Measurements from ENCODE around the gene AFF4.
"Not testable (repeated sequence)": the region's sequence is repeated elsewhere in the genome, so short reads cannot be mapped to it uniquely, and the experiment has no call there.

The AFF4 gene

DNA sequence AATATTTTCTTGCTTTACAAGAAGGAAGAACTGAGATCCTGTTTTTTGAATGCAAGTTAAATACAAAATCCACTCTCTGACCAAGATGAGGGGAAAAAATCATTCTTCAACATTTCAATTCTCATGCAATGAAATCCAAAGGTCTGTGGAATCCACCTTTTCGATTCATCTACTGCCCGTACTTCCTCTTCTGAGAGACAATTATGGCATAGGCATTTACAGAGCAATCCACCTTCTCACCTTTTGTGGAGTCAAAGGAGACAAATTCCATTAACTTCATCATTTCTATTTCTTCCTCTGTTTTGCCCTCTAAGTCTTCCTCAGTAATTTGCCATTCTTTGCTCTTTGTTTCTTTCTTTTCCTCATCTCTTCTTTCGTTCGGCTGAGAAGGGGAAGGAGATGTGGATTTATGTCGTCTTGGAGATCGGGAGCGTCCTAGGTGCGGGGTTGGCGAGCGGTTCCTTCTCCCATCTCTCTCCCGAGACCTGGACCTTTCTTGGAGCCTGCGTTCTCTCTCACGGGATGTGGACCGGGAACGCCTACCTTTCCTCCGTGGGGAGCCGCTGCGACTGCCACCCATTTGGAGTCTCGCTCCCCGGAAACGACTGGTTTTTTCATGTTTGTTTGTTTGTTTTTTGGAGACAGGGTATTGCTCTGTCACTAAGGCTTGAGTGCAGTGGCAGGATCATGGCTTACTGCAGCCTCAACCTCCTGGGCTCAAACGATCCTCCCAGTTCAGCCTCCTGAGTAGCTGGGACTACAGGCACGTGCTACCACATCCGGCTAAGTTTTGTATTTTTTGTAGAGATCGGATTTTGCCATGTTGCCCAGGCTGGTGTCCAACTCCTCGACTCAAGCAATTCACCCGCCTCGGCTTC lies 24.3 kb upstream of the AFF4 start:
- H3K4me3 ChIP-seq (ENCODE audit: low read depth, low read length): no peak overlapping the region
- TF ChIP-seq, protein P1, sequence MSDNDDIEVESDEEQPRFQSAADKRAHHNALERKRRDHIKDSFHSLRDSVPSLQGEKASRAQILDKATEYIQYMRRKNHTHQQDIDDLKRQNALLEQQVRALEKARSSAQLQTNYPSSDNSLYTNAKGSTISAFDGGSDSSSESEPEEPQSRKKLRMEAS (IDR thresholded peaks at IDR 0.05; ENCODE audit: low read depth, low read length): no peak
- TF ChIP-seq MYC (IDR thresholded peaks at IDR 0.05; ENCODE audit: low read depth, low read length) (no peak), POLR2A (IDR thresholded peaks at IDR 0.05; ENCODE audit: extremely low read depth, insufficient read length) (no peak), CTCF (IDR thresholded peaks at IDR 0.05; ENCODE audit: low read depth, low read length) (no peak)

GRCh38 chr5:132982971-132983370 lies 19.5 kb upstream of the AFF4 start:
- DNase-seq (ENCODE audit: low read depth); H3K4me3 ChIP-seq (ENCODE audit: low read depth, low read length): not testable (repeated sequence)

More for the DNA sequence above, 24.3 kb upstream of the AFF4 start:
- no peak for DNase-seq (ENCODE audit: low read depth)

DNA sequence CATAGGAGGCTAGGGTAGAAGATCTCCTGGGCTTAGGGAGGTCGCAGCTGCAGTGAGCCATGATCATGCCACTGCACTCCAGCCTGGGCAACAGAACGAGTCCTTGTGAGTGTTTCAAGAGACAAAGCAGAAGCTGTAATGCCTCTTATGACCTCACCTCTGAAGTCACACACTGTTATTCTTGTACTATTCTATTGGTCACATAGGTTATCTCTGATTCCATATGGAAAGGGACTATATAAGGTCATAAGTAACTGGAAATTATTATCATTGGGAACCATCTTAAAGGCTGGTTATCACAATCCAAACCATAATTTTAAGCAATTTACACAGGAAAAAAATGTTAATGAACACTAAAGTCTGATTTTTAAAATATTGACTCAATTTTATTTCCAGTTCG lies 17.9 kb upstream of the AFF4 start:
- TF ChIP-seq MYC (IDR thresholded peaks at IDR 0.05; ENCODE audit: low read depth, low read length) (no peak), POLR2A (IDR thresholded peaks at IDR 0.05; ENCODE audit: extremely low read depth, insufficient read length) (no peak), CTCF (IDR thresholded peaks at IDR 0.05; ENCODE audit: low read depth, low read length) (no peak)
- TF ChIP-seq, protein P1 (IDR thresholded peaks at IDR 0.05; ENCODE audit: low read depth, low read length): no peak
- no peak for DNase-seq (ENCODE audit: low read depth)
- H3K4me3 ChIP-seq (ENCODE audit: low read depth, low read length): no peak overlapping the region

- TF ChIP-seq POLR2A (IDR thresholded peaks at IDR 0.05; ENCODE audit: extremely low read depth, insufficient read length): no peak
- TF ChIP-seq, protein P1 (IDR thresholded peaks at IDR 0.05; ENCODE audit: low read depth, low read length): no peak
- TF ChIP-seq MYC (IDR thresholded peaks at IDR 0.05; ENCODE audit: low read depth, low read length): no peak
- no peak for TF ChIP-seq CTCF (IDR thresholded peaks at IDR 0.05; ENCODE audit: low read depth, low read length)
- no peak for DNase-seq (ENCODE audit: low read depth)
- no peak overlapping the region for H3K4me3 ChIP-seq (ENCODE audit: low read depth, low read length)
Observed at GRCh38 chr5:132979976-132980375, 16.5 kb upstream of the AFF4 start.

DNA sequence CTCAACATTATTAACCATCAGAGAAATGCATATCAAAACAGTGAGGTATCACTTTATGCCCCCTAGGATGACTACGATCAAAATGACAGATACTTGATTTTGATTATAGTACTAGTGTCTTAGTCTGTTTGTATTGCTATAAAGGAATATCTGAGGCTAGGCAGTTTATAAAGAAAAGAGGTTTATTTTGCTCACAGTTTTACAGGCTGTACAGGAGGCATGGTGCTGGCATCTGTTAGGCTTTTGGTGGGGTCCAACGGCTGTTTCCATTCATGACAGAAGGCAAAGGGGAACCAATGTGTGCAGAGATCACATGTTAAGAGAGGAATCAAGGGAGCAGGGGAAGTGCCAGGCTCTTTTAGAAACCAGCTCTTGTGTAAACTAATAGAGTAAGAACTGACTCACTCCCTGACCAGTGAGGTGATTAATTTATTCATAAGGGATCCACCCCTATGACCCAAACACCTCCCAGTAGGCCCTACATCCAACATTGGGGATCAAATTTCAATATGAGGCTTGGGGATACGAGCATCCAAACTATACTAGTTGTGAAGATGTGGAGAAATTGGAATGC lies 16.0 kb upstream of the AFF4 start:
- peak; percentile 55 for DNase-seq (ENCODE audit: low read depth)
- no peak overlapping the region for H3K4me3 ChIP-seq (ENCODE audit: low read depth, low read length)
- TF ChIP-seq CTCF (IDR thresholded peaks at IDR 0.05; ENCODE audit: low read depth, low read length): no peak
- no peak for TF ChIP-seq MYC (IDR thresholded peaks at IDR 0.05; ENCODE audit: low read depth, low read length)
- TF ChIP-seq, protein P1 (IDR thresholded peaks at IDR 0.05; ENCODE audit: low read depth, low read length): no peak
- TF ChIP-seq POLR2A (IDR thresholded peaks at IDR 0.05; ENCODE audit: extremely low read depth, insufficient read length): no peak

- H3K4me3 ChIP-seq (ENCODE audit: low read depth, low read length): no peak overlapping the region
- TF ChIP-seq CTCF (IDR thresholded peaks at IDR 0.05; ENCODE audit: low read depth, low read length) (no peak), MYC (IDR thresholded peaks at IDR 0.05; ENCODE audit: low read depth, low read length) (no peak), POLR2A (IDR thresholded peaks at IDR 0.05; ENCODE audit: extremely low read depth, insufficient read length) (no peak)
- TF ChIP-seq, protein P1 (IDR thresholded peaks at IDR 0.05; ENCODE audit: low read depth, low read length): no peak
- DNase-seq (ENCODE audit: low read depth): no peak
Observed at GRCh38 chr5:132976852-132977251, 13.4 kb upstream of the AFF4 start.

- H3K4me3 ChIP-seq (ENCODE audit: low read depth, low read length); DNase-seq (ENCODE audit: low read depth): not testable (repeated sequence)
Observed at GRCh38 chr5:132972436-132972828, 9.0 kb upstream of the AFF4 start.
